Measurements from ENCODE around the gene CDH15. TPM values are rescaled to one million over a fixed set of nuclear protein-coding genes. Genes with fewer than 3 reads are reported as not detected.

Gene CDH15
- total RNA-seq, 1 donor from 2014 or later = not detected

GRCh38 chr16:89133457-89134127 lies 38.0 kb upstream of the CDH15 start:
- Histone ChIP-seq H3K9ac (no peak overlapping the region), H4K20me1 (ENCODE audit: low read depth) (no peaks in the 10 kb centered on the region), H2AFZ (replicated peaks) (no peak overlapping the region), H3K4me2 (no peak overlapping the region), H3K79me2 (ENCODE audit: low read depth) (no peaks in the 10 kb centered on the region), H3F3A (ENCODE audit: low read depth) (no peaks in the 10 kb centered on the region), H3K4me1 (no peaks in the 10 kb centered on the region), H3K36me3 (peaks cover 5% of the 10 kb centered on the region), H3K4me3 (no peak overlapping the region), H3K27me3 (no peaks in the 10 kb centered on the region), H3K27ac (no peak overlapping the region), H3K9me3 (ENCODE audit: low read depth) (no peaks in the 10 kb centered on the region)
- Mint-ChIP-seq H3K9me3 (no peaks in the 10 kb centered on the region), H3K4me1 (no peaks in the 10 kb centered on the region), H3K4me3 (no peak overlapping the region), H3K27me3 (ENCODE audit: insufficient read depth, low read depth) (no peaks in the 10 kb centered on the region), H3K36me3 (peaks cover 26% of the 10 kb centered on the region), H3K27ac (no peak overlapping the region)
- DNase-seq (ENCODE audit: low spot score) = no peak
- TF ChIP-seq EZH2phosphoT487 (IDR thresholded peaks at IDR 0.05) (no peak), EZH2 (IDR thresholded peaks at IDR 0.05) (no peak), CTCF (IDR thresholded peaks at IDR 0.05) (no peak)

GRCh38 chr16:89134269-89134668 lies 37.3 kb upstream of the CDH15 start:
- no peak overlapping the region for H3K4me3 Mint-ChIP-seq
- DNase-seq (ENCODE audit: low spot score) = no peak

GRCh38 chr16:89135166-89135565 lies 36.4 kb upstream of the CDH15 start:
- Mint-ChIP-seq H3K4me3 (no peak overlapping the region), H3K9me3 (no peaks in the 10 kb centered on the region), H3K36me3 (peaks cover 15% of the 10 kb centered on the region), H3K4me1 (no peaks in the 10 kb centered on the region), H3K27me3 (ENCODE audit: insufficient read depth, low read depth) (peaks cover 2% of the 10 kb centered on the region), H3K27ac (no peak overlapping the region)
- Histone ChIP-seq H3K4me3 (no peak overlapping the region), H3K9ac (no peak overlapping the region), H3K79me2 (ENCODE audit: low read depth) (no peaks in the 10 kb centered on the region), H4K20me1 (ENCODE audit: low read depth) (no peaks in the 10 kb centered on the region), H3K27me3 (no peaks in the 10 kb centered on the region), H3K27ac (no peak overlapping the region), H3K9me3 (ENCODE audit: low read depth) (no peaks in the 10 kb centered on the region), H3F3A (ENCODE audit: low read depth) (no peaks in the 10 kb centered on the region), H3K4me2 (no peak overlapping the region), H3K36me3 (no peaks in the 10 kb centered on the region), H2AFZ (replicated peaks) (no peak overlapping the region), H3K4me1 (no peaks in the 10 kb centered on the region)
- no peak for TF ChIP-seq CTCF (IDR thresholded peaks at IDR 0.05)
- no peak for DNase-seq (ENCODE audit: low spot score)

More at GRCh38 chr16:89134269-89134668, 37.3 kb upstream of the CDH15 start:
- Histone ChIP-seq H3K79me2 (ENCODE audit: low read depth) (no peaks in the 10 kb centered on the region), H3K4me3 (no peak overlapping the region), H3K9ac (no peak overlapping the region), H3K27ac (no peak overlapping the region), H3K4me2 (no peak overlapping the region), H3K36me3 (peaks cover 1% of the 10 kb centered on the region), H3K9me3 (ENCODE audit: low read depth) (no peaks in the 10 kb centered on the region), H4K20me1 (ENCODE audit: low read depth) (no peaks in the 10 kb centered on the region), H3F3A (ENCODE audit: low read depth) (no peaks in the 10 kb centered on the region), H3K27me3 (no peaks in the 10 kb centered on the region), H2AFZ (replicated peaks) (no peak overlapping the region), H3K4me1 (no peaks in the 10 kb centered on the region)
- Mint-ChIP-seq H3K27me3 (ENCODE audit: insufficient read depth, low read depth) (no peaks in the 10 kb centered on the region), H3K9me3 (no peaks in the 10 kb centered on the region), H3K36me3 (peaks cover 19% of the 10 kb centered on the region), H3K4me1 (no peaks in the 10 kb centered on the region), H3K27ac (no peak overlapping the region)
- TF ChIP-seq EZH2 (IDR thresholded peaks at IDR 0.05) (no peak), EZH2phosphoT487 (IDR thresholded peaks at IDR 0.05) (no peak), CTCF (IDR thresholded peaks at IDR 0.05) (no peak)

Measured in neural progenitor cell (in vitro differentiated cells).